ENCODE results near the gene CACNA1I.
A peak's percentile ranks its signal among the peaks of the same experiment; 100 is the strongest.

The CACNA1I gene

GRCh38 chr22:39661842-39662685, 91.5 kb downstream of the CACNA1I start:
- no peak overlapping the region for H3K9ac ChIP-seq
- peaks cover 0 to 25% (median 18%) of the 10 kb centered on the region in 10 experiments; a peak in 16 of 20 replicates for H3K4me1 ChIP-seq
- H3K4me2 ChIP-seq: peak overlapping the region in 7 of 11 experiments; percentile 1 to 34 (median 23); a peak in 8 of 22 replicates
- peaks cover 0 to 15% (median 11%) of the 10 kb centered on the region in 11 experiments; a peak in 10 of 22 replicates for H3K27me3 ChIP-seq
- TF ChIP-seq Cebpa-rat (IDR thresholded peaks at IDR 0.05): no peak
- H3K27ac ChIP-seq: no peak overlapping the region
- no peak overlapping the region for H3K4me3 ChIP-seq
- no peaks in the 10 kb centered on the region for H3K36me3 ChIP-seq
- H3K9me3 ChIP-seq (replicated peaks in 1 of 11): no peaks in the 10 kb centered on the region
- H4K20me1 ChIP-seq: peaks cover 0 to 6% (median 0%) of the 10 kb centered on the region in 11 experiments; a peak in 1 of 22 replicates

GRCh38 chr22:39662686-39663052, 92.1 kb downstream of the CACNA1I start:
- no peaks in the 10 kb centered on the region for H3K36me3 ChIP-seq
- H3K4me2 ChIP-seq: peak overlapping the region in 4 of 11 experiments; percentile 18 to 34 (median 24); a peak in 4 of 22 replicates
- H3K4me1 ChIP-seq: peaks cover 0 to 19% (median 12%) of the 10 kb centered on the region in 10 experiments; a peak in 13 of 20 replicates
- no peak overlapping the region for H3K4me3 ChIP-seq
- no peak overlapping the region for H3K9ac ChIP-seq
- H3K27ac ChIP-seq: no peak overlapping the region
- peaks cover 0 to 15% (median 11%) of the 10 kb centered on the region in 11 experiments; a peak in 10 of 22 replicates for H3K27me3 ChIP-seq
- H4K20me1 ChIP-seq: peaks cover 0 to 6% (median 0%) of the 10 kb centered on the region in 11 experiments; a peak in 1 of 22 replicates
- no peaks in the 10 kb centered on the region for H3K9me3 ChIP-seq (replicated peaks in 1 of 11)
- TF ChIP-seq Cebpa-rat (IDR thresholded peaks at IDR 0.05): no peak

GRCh38 chr22:39663751-39664150, 93.2 kb downstream of the CACNA1I start:
- H3K9ac ChIP-seq: no peak overlapping the region
- H3K4me1 ChIP-seq: peaks cover 0 to 9% (median 2%) of the 10 kb centered on the region in 10 experiments; a peak in 13 of 20 replicates
- no peaks in the 10 kb centered on the region for H3K36me3 ChIP-seq
- H3K9me3 ChIP-seq (replicated peaks in 1 of 11): no peaks in the 10 kb centered on the region
- no peak overlapping the region for H3K27ac ChIP-seq
- peaks cover 0 to 6% (median 0%) of the 10 kb centered on the region in 11 experiments; a peak in 1 of 22 replicates for H4K20me1 ChIP-seq
- no peak overlapping the region for H3K4me2 ChIP-seq
- H3K27me3 ChIP-seq: peaks cover 0 to 15% (median 11%) of the 10 kb centered on the region in 11 experiments; a peak in 10 of 22 replicates
- no peak overlapping the region for H3K4me3 ChIP-seq
- TF ChIP-seq Cebpa-rat (IDR thresholded peaks at IDR 0.05): no peak

- no peak overlapping the region for H3K4me2 ChIP-seq
These were observed 94.1 kb downstream of the CACNA1I start for GRCh38 chr22:39664485-39665200.

GRCh38 chr22:39665229-39665628, 94.7 kb downstream of the CACNA1I start:
- H4K20me1 ChIP-seq: peaks cover 0 to 6% (median 0%) of the 10 kb centered on the region in 11 experiments; a peak in 1 of 22 replicates
- no peak for TF ChIP-seq Cebpa-rat (IDR thresholded peaks at IDR 0.05)
- no peak overlapping the region for H3K4me3 ChIP-seq
- no peaks in the 10 kb centered on the region for H3K36me3 ChIP-seq
- H3K9me3 ChIP-seq (replicated peaks in 1 of 11): peaks cover 0 to 4% (median 0%) of the 10 kb centered on the region in 11 experiments; a peak in 3 of 22 replicates
- peaks cover 0 to 15% (median 11%) of the 10 kb centered on the region in 11 experiments; a peak in 10 of 22 replicates for H3K27me3 ChIP-seq
- peaks cover 0 to 8% (median 0%) of the 10 kb centered on the region in 10 experiments; a peak in 4 of 20 replicates for H3K4me1 ChIP-seq
- no peak overlapping the region for H3K9ac ChIP-seq
- H3K4me2 ChIP-seq: no peak overlapping the region
- no peak overlapping the region for H3K27ac ChIP-seq

More at GRCh38 chr22:39664485-39665200, 94.1 kb downstream of the CACNA1I start:
- H4K20me1 ChIP-seq: peaks cover 0 to 6% (median 0%) of the 10 kb centered on the region in 11 experiments; a peak in 1 of 22 replicates
- TF ChIP-seq Cebpa-rat (IDR thresholded peaks at IDR 0.05): no peak
- H3K36me3 ChIP-seq: no peaks in the 10 kb centered on the region
- peaks cover 0 to 8% (median 0%) of the 10 kb centered on the region in 10 experiments; a peak in 4 of 20 replicates for H3K4me1 ChIP-seq
- H3K27ac ChIP-seq: no peak overlapping the region
- H3K4me3 ChIP-seq: no peak overlapping the region
- no peaks in the 10 kb centered on the region for H3K9me3 ChIP-seq (replicated peaks in 1 of 11)
- peaks cover 0 to 15% (median 11%) of the 10 kb centered on the region in 11 experiments; a peak in 10 of 22 replicates for H3K27me3 ChIP-seq
- H3K9ac ChIP-seq: no peak overlapping the region

- no peak for TF ChIP-seq Cebpa-rat (IDR thresholded peaks at IDR 0.05)
- Histone ChIP-seq H3K27me3 (peaks cover 0 to 15% (median 11%) of the 10 kb centered on the region in 11 experiments; a peak in 10 of 22 replicates), H3K9me3 (replicated peaks in 1 of 11) (peaks cover 2 to 10% (median 6%) of the 10 kb centered on the region in 11 experiments), H3K4me1 (peaks cover 0 to 8% (median 0%) of the 10 kb centered on the region in 10 experiments; a peak in 4 of 20 replicates), H3K27ac (no peak overlapping the region), H3K9ac (no peak overlapping the region), H3K36me3 (no peaks in the 10 kb centered on the region), H4K20me1 (peaks cover 0 to 6% (median 0%) of the 10 kb centered on the region in 11 experiments; a peak in 1 of 22 replicates), H3K4me2 (no peak overlapping the region), H3K4me3 (no peak overlapping the region)
These were observed 95.3 kb downstream of the CACNA1I start for GRCh38 chr22:39665661-39666431.

GRCh38 chr22:39666495-39666894, 95.9 kb downstream of the CACNA1I start:
- Histone ChIP-seq H3K4me1 (peaks cover 0 to 8% (median 0%) of the 10 kb centered on the region in 10 experiments; a peak in 2 of 20 replicates), H3K9me3 (replicated peaks in 1 of 11) (peaks cover 9 to 17% (median 12%) of the 10 kb centered on the region in 11 experiments), H3K36me3 (no peaks in the 10 kb centered on the region), H4K20me1 (peaks cover 0 to 6% (median 0%) of the 10 kb centered on the region in 11 experiments; a peak in 1 of 22 replicates), H3K27ac (no peak overlapping the region), H3K27me3 (peaks cover 0 to 14% (median 9%) of the 10 kb centered on the region in 11 experiments; a peak in 10 of 22 replicates), H3K4me3 (no peak overlapping the region), H3K9ac (no peak overlapping the region), H3K4me2 (no peak overlapping the region)
- no peak for TF ChIP-seq Cebpa-rat (IDR thresholded peaks at IDR 0.05)

- no peaks in the 10 kb centered on the region for H3K36me3 ChIP-seq
- no peak overlapping the region for H3K4me2 ChIP-seq
- no peak overlapping the region for H3K27ac ChIP-seq
- no peak overlapping the region for H3K9ac ChIP-seq
- H3K9me3 ChIP-seq (replicated peaks in 1 of 11): peaks cover 13 to 21% (median 16%) of the 10 kb centered on the region in 11 experiments
- peaks cover 0 to 5% (median 0%) of the 10 kb centered on the region in 10 experiments; a peak in 2 of 20 replicates for H3K4me1 ChIP-seq
- no peak overlapping the region for H3K4me3 ChIP-seq
- peaks cover 0 to 6% (median 0%) of the 10 kb centered on the region in 11 experiments; a peak in 1 of 22 replicates for H4K20me1 ChIP-seq
- TF ChIP-seq Cebpa-rat (IDR thresholded peaks at IDR 0.05): no peak
- H3K27me3 ChIP-seq: peaks cover 0 to 9% (median 6%) of the 10 kb centered on the region in 11 experiments; a peak in 10 of 22 replicates
These were observed 96.4 kb downstream of the CACNA1I start for GRCh38 chr22:39666926-39667325.

Data from BLaER1 treated with 17β-estradiol and CSF1 and Interleukin-3, amounts not matched to agents 10 nM and 100 nM (cell line).